NCI-H2227 (cell line): Measurements from ENCODE around the gene KRTAP10-9.
"Not testable (repeated sequence)": the region's sequence is repeated elsewhere in the genome, so short reads cannot be mapped to it uniquely, and the experiment has no call there.

Source experiments
- DNase-seq: peaks from one replicate; lab custom pipeline; 2025; ENCODE audit not compliant: unreplicated experiment; lab: John Stamatoyannopoulos, UW

Gene KRTAP10-9, protein sequence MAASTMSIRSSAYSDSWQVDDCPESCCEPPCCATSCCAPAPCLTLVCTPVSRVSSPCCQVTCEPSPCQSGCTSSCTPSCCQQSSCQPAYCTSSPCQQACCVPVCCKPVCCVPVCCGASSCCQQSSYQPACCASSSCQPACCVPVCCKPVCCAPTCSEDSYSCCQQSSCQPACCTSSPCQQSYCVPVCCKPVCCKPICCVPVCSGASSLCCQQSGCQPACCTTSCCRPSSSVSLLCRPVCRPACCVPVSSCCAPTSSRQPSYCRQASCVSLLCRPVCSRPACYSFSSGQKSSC

DNA sequence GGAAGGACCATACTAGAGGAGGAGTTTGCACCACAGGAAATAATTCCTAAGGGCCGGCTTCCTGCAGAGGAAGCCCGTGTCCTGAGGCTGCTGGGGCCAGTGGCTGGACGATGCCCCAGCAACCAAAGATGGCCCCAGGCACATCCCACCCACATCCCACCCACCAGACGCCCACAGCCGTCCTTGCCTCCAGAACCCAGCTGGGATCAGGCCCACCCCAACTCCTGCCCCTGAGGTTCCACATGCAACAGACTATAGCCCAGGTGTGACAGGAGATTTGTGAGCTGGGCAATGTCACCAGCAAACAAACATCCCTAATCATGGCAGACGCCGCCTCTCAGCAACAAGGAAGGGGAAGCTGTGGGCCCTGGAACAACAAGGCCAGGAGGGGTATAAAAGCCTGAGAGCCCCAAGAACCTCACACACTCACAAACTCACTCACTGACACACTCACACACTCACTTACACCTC lies at the start of gene KRTAP10-9:
Gene KRTAP10-9 (plus strand): TSS at position 421 of the 471 bp plus-strand sequence. CDS start 79 bp downstream, outside the sequence.
- no peak for DNase-seq

DNA sequence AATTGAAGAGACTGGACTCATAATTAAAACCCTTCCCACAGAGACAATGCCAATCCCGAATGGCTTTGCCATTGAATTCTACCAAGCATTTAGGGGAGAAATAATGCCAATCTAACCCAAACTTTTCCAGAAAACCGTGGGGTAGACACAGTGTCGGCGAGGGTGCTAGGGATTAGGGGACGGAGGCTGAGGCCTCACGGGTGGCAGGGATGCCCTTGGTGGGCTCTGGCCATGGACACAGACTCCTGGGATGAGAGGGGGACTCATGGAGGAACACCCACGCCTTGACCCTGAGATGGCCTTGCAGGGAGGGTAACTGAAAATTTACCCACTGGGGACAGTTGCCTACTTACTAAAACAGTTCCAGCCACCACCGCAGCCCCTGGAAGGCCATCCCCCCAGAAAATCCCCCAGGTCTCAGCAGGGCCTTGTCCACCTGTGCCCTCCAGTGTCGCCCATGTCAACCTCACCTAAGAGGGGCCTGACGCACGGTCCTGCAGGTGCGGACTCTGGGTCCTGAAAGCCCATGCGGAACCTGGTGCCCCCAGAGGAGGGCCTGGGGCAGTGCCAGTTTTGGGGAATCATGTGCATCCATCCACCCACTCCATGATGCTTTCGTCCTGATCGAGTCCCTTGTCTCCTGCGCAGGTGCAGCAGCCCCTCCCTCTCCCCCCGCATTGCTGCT lies 48.4 kb upstream of the KRTAP10-9 start:
- no peak for DNase-seq

DNA sequence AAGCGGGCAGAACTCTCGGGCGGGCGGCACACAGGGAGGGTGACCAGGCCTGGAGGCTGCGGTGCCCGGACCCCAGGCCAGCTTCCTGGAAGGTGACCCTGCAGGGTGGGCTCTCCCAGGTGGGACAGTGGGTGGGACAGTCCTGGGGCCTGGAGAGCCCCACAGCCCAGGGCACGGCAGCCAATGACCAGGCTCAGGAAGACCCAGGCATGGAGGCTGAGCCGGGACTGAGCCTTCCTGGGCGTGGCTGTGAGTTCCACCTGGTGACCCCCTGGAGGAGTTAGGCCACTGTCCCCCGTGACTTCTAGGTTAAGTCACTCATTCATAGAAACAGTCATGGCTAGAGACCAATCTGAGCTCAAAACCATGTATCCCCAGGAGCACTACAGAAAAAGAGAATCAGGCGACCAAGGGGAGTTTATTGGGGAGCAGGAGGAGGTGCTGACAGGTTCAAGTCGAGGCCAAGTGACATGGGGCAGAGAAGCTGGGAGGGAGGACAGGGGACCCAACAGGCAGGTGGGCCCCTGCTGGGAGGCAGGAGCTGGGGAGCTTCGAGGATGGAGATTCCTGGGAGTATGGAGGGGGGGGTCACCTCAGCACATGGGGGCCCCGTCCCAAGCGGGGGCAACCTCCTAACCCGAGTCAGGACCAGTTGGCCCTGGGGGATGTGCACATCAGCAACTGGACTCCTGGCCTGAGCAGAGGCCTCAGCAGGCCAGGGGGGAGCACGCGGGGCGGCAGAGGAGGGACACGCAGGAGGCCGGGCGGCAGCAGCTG lies 47.6 kb upstream of the KRTAP10-9 start:
- DNase-seq: no peak

DNA sequence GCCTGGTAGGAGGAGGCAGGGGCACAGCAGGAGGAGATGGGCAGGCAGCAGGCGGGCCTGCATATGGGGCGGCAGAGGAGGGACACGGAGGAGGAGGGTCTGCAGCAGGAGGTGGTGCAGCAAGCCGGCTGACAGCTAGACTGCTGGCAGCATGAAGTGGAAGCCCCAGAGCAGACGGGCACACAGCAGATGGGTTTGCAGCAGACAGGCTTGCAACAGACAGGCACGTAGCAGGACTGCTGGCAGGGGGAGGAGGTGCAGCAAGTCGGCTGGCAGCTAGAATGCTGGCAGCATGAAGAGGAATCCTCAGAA lies 47.1 kb upstream of the KRTAP10-9 start:
- DNase-seq: no peak

DNA sequence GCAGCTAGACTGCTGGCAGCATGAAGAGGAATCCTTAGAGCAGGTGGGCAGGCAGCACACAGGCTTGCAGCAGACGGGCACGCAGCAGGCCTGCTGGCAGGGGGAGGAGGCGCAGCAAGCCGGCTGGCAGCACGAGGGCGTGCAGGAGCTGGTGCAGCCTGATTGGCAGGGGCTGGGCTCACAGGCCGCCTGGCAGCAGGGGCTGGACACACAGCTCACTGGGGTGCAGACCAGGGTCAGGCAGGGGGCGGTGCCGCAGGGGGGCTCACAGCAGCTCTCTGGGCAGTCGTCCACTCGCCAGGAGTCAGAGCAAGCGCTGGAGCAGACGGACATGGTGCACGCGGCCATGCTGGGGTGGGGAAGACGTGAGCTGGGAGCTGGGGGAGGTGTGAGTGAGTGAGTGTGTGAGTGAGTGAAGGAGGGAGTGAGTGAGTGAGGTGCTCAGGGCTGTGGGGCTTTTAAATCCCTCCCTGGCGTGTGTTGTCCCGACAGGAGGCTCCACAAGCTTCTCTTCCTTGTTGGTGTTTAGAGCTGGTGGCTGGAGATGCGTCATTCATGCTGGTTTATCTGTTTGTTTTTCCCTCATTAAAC lies 46.6 kb upstream of the KRTAP10-9 start, which contains the start of gene KRTAP10-5:
Gene KRTAP10-5 (minus strand): TSS at position 374 of the 591 bp plus-strand sequence. CDS start 26 bp downstream, at position 348.
- peak; percentile 38 for DNase-seq

DNA sequence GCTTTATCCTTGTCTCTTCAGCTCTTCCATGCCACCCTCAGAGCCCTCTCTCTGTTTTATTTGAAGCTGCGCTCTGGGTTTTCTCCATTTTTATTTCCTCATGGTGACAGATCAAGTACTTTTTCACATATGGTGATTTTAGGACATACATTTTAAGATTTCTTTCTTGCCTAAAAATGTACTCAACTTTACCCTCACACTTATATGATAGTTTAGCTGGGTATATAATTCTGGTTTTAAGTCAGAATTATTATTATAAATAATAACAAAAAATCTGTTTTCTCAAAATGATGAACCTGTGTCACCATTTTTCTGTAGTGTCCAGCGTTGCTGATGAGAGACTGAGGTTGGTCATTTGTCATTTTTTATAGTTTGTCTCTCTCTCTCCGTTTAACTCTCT lies 45.7 kb upstream of the KRTAP10-9 start:
- DNase-seq: no peak

DNA sequence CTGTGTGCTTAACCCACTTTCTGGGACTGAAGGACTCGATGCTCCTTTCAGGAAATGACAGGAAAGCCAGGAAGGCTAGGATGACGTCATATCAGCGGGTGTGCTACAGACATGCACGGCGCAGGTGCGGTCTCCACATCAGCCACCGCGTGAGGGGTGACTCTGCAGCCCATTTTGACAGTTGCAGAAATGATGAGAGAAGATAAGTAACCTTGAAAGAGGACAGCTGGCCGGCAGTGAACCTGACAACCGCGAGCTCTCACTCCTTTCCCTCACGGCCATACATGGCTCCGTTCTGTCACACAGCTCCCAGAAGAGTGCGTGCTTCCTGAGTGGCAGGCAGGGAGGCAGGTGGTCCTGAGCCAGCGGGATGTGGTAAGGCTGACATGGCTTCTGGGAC lies 44.8 kb upstream of the KRTAP10-9 start:
- peak; percentile 79 for DNase-seq

DNA sequence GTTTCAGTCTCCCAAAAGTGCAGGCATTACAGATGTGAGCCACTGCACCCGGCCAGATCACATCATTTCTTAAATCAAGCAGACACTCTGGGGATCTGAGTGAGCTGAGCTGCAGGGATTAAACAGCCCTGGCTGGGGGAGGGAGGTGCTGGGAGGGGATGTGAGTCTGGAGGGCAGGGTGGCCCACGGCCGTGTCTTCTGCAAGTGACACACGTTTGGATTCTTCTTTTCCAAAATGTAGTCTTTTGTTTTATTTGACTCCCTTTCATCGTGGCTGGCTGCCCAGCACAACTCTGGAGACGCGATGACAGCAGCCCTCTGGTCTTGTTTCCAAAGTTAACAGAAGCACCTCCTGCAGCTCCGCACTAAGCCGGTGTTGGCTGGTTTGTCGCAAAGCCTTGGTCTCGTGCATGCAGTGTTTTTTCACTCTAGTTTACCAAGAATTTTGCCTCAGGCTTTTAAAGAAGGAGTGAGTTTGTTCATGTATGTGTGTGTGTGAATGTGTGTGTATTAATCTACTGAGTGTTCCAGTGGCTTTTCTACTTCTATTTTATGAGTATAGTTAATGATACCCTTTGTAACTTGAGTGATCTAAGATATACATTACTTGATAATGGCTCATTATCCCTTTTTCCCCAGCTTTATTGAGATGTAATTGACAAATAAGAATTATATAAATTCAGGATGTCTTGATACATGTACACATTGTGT lies 43.6 kb upstream of the KRTAP10-9 start:
- peak; percentile 47 for DNase-seq

DNA sequence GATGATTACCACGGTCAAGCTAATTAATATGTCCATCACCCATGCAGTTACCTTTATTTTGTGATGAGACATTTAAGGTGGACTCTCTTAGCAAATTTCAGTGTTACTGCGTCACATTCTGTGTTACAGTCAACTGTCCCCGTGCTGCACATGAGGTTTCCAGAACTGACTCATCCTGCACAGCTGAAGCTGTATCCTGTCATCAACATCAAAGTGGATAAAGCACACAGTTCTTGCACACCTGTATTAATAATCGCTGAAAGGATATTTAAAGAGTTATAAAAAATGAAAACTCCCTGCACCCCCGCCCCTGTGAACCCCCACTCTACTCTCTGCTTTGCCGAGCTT lies 43.1 kb upstream of the KRTAP10-9 start:
- peak; percentile 64 for DNase-seq

DNA sequence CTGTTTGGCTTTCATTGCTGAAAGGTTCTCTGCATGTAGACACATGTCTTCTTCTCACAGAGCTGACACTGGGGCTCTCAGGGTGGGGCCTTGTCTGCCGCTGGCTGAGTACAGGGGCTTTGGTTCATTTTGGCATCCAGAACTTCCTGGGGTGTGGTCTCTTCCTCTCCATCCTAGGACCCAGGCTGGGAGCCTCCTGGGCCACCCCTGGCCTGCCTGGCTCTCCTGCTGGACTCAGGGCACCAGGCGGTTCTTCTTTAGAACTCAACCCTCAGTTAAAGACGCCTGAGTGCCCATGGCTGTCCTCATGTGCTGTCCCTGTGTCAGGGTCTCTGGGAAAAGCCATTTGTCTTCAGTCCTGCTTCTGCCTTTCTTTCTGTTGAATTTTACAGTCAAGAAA lies 41.0 kb upstream of the KRTAP10-9 start:
- DNase-seq: no peak

DNA sequence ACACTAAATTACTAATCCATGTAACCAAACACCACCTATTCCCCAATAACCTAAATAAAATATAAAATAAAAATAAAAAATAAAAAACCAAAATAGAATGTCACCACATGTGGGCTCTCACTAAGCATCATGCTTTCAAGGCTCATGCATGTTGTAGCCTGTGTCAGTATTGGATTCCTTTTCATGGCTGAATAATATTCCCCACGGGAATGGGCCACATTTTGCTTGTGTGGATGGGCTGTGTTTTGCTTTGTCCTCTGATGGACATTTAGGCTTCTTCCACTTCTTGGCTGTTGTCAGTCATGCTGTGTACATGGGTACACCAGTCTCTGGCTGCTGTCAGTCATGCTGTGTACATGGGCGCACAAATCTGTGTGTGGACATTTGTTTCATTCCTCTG lies 37.8 kb upstream of the KRTAP10-9 start:
- no peak for DNase-seq

DNA sequence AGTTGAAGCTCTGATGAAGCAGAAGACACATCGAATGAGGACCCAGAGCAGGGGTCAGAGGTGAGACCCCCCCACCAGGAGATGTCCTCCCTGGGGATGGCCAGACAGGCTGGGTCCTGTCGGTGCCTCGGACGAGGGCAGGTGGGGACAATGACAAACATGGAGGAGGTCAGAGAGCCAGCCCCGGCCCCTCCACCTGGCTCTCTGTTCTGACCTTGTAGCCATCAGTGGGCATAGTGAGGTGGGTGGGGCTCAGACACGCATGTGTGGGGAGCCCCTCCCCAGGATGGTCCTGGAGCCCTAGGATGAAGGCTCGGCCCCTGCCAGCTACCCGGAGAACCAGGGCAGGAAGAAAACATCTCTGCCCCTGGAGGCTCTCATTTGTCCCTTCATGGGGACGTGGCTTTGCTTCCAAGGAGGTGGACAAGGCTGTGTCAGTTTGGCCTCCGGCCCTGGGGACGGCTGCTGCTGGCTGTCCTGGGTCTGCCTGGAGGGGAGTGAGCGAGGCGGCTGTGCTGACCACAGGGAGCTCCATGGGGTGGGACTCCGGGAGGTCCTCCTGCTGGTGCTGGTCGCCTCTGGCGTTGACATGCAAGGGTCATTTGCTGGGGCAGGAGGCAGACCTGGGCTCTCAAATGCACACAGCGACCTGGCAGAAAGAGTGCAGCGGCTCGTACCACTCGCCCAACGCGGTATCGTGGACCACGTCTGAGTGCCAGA lies 37.1 kb upstream of the KRTAP10-9 start:
- DNase-seq: no peak

DNA sequence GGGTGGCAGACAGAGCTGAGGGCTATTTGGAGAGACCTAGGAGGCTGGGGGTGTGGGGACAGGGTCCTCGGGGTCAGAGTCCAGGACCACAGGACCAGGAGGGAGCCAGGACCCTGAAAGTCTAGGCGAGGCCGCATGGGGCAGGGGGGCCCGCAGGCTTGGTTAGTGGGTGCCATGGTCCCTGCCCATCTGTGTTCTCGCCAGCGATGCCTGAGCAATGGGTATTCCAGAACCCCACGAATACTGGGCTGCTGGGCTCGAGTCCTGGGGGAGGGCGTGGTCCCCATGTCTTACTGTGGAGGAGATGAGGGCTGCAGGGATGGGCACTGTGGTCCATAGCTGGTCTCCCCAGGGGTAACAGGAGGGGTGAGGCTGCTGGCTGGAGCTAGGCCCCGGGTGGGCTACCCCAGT lies 36.6 kb upstream of the KRTAP10-9 start:
- DNase-seq: no peak

DNA sequence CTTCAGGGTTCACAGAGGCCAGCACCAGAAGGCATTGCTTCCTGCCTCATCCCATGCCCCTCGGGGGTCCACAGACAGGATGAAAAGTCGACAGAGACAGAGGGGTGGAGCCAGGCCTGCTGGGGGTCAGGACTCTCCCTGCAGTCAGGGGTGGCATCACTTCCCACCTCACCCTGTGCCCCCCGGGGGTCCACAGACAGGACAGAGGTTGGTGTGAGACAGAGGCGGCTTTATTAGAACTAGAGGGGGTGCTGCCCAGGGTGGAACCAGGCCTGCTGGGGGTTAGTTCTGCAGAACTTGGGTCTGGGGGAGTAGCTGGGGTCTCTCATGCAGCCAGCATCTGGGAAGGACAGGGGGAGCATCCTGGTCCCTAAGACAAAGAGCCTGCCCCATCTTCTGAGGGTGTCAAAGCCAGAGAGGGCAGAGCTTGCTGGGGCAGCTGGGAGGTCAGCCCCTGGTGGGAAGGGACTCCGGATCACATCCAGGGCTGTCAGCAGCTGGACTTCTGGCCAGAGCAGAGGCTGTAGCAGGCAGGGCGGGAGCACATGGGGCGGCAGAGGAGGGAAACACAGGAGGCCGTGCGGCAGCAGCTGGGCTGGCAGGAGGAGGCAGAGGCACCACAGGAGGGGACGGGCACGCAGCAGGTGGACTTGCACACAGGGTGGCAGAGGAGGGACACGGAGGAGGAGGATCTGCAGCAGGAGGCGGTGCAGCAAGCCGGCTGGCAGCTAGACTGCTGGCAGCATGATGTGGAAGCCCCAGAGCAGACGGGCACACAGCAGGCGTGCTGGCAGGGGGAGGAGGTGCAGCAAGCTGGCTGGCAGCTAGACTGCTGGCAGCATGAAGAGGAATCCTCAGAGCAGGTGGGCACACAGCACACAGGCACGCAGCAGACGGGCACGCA lies 35.7 kb upstream of the KRTAP10-9 start:
- not testable (repeated sequence) for DNase-seq

DNA sequence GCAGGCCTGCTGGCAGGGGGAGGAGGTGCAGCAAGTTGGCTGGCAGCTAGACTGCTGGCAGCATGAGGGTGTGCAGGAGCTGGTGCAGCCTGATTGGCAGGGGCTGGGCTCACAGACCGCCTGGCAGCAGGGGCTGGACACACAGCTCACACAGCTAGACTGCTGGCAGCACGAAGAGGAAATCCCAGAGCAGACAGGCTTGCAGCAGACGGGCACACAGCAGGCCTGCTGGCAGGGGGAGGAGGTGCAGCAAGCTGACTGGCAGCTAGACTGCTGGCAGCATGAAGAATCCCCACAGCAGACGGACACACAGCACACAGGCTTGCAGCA lies 35.1 kb upstream of the KRTAP10-9 start:
- DNase-seq: not testable (repeated sequence)

DNA sequence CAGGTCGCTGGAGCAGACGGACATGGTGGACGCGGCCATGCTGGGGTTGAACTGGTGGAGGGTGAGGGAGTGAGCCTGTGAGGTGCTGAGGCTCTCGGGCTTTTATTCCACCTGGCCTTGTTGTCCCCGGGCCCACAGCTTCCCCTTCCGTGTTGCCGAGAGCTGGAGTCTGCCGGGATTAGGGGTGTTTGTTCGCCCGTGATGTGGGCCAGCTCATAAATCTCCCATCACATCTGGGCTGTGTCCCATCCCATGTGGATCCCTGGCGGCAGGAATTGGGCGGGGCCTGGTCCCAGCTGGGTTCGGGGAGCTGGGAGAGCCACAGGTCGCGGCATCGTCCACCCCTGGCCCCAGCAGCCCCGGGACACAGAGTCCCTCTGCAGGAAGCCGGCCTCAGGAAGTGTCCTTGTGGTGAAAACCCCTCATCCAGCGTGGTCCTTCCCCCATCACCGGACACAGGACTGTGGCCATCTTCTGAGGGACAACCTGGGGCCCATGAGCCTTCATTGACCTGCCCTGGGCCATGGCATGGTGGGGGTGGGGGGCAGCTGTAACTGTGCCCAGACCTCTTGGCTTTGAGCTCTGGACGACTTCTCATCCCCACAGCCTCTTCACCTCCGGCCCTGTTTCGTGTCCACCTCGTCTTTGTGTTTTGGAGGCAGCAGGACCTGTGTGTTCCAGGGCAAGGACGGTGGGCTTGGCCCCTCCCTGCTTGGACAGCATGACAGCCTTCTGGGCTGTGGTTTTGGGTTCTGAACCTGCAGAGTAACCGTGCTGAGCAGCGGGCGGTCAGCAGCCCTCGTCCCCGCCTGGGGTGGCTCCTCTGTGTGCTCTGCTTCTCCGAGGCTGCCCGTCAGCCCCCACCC lies 34.2 kb upstream of the KRTAP10-9 start, which contains the start of gene KRTAP10-6:
Gene KRTAP10-6 (minus strand): TSS at position 60 of the 866 bp plus-strand sequence. CDS start 21 bp downstream, at position 39.
- no peak for DNase-seq

DNA sequence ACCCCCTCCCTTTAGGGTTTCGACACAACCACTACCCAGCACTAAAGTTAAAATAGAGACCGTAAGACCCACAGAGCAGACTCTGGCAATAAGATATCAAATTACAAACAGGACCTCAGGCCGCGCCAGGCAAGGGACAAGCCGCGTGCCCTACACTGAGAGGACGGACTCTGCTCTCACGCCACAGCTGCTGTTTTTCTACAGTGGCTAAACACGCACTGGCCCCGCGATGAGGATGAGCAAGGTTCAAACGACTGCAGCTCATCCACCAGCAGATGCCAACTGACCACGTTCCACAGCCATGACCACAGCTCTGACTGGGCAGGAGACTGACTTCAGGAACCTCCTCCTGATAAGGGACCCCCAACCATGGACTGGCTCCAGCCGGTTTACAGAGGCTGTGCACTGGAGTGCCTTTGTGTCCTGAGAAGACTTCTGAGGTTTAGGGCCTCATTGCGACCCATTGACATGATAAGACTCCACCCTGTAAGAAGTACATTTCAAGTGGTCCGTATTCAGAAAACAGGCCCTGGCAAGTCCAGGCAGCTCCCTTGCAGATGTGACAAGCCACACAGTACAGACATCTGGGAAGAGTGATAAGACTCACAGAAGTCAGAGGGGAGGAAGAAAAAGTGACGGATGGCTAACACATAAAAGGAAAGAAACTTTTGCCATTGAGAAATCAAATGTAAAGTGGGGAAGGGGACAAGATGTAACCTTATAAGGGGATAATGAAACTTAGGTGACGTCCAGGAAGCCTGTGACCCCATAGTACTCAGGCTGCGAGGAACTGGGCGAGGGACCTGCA lies 33.1 kb upstream of the KRTAP10-9 start:
- no peak for DNase-seq
